Naive B cell (primary cell): ENCODE results near the gene C11orf65. TPM values are rescaled to one million over a fixed set of nuclear protein-coding genes. Genes with fewer than 3 reads are reported as not detected.

ENCODE experiments used
- ATAC-seq, 2 donors: fragments of 150-1000 bp; cut with Tn5 transposase; 2 replicates each; pipeline ENCODE4 v1.10.0; 2021; ENCODE audit warnings: low read depth in 2 of 2, mild to moderate bottlenecking in 2 of 2, moderate library complexity in 2 of 2
- DNase-seq: peaks from one replicate; pipeline ENCODE4 v3.0.0; 2022
- H3K27ac Mint-ChIP-seq, 6 donors: one replicate each; pipeline ENCODE4 v1.8.0; 2020 to 2022; ENCODE audit warnings: mild to moderate bottlenecking in 6 of 6, mixed read lengths in 6 of 6, moderate library complexity in 5 of 6, inconsistent platforms in 2 of 6
- H3K27me3 Mint-ChIP-seq, 3 donors: one replicate each; pipeline ENCODE4 v1.8.0; 2021 to 2022; ENCODE audit warnings: mixed read lengths in 3 of 3, mild to moderate bottlenecking in 1 of 3
- H3K36me3 Mint-ChIP-seq, 2 donors: one replicate each; pipeline ENCODE4 v1.8.0; 2020 to 2022; ENCODE audit warnings: mixed read lengths in 2 of 2, inconsistent platforms in 1 of 2, mild to moderate bottlenecking in 1 of 2
- H3K4me1 Mint-ChIP-seq, 3 donors: one replicate each; pipeline ENCODE4 v1.8.0; 2020 to 2022; ENCODE audit warnings: mixed read lengths in 3 of 3, inconsistent platforms in 1 of 3, mild to moderate bottlenecking in 1 of 3, moderate library complexity in 1 of 3
- H3K4me3 Mint-ChIP-seq, 8 donors: one replicate each; pipeline ENCODE4 v1.8.0; 2020 to 2022; ENCODE audit warnings: mild to moderate bottlenecking in 8 of 8, mixed read lengths in 8 of 8, moderate library complexity in 8 of 8, inconsistent platforms in 2 of 8
- H3K9me3 Mint-ChIP-seq, 7 donors: one replicate each; pipeline ENCODE4 v1.8.0; 2020 to 2022; ENCODE audit warnings: mixed read lengths in 7 of 7, mild to moderate bottlenecking in 5 of 7, inconsistent platforms in 2 of 7, moderate library complexity in 1 of 7
- polyA plus RNA-seq, 6 donors: library from polyadenylated mRNA; unstranded; fragments of 300-500 nt; fragmentation: Illumina TruSeq; gene quantifications; one replicate each; pipeline ENCODE4 v1.2.3, GENCODE V29; 2021; ENCODE audit warnings: low read depth in 6 of 6

Gene C11orf65
- 1 to 10 TPM in 4 of 6 donors, under 1 TPM in 1, not detected in 1; 0.48 to 2.4 (median 1.8) TPM for polyA plus RNA-seq

- Mint-ChIP-seq H3K4me1 (peaks cover 8 to 25% (median 11%) of the 10 kb centered on the region in 3 donors), H3K4me3 (peak within 1 kb of the TSS; percentile 92 to 100 (median 98)), H3K27ac (peak within 1 kb of the TSS; percentile 99 to 100 (median 100)), H3K27me3 (no peaks in the 10 kb centered on the region), H3K36me3 (peaks cover 0 to 4% of the 10 kb centered on the region in 2 donors), H3K9me3 (no peaks in the 10 kb centered on the region)
- DNase-seq = peak; percentile 95
- peak; percentile 92 to 94 for ATAC-seq
Measured at GRCh38 chr11:108467091-108467823, at the start of gene C11orf65. TSS of gene C11orf65 (minus strand) at chr11:108467529. CDS start at chr11:108461559, 5,970 bp downstream.

GRCh38 chr11:108516125-108516524 lies 48.8 kb upstream of the C11orf65 start:
- DNase-seq (no peak), ATAC-seq (no peak)
- H3K36me3 Mint-ChIP-seq = peaks cover 0 to 3% of the 10 kb centered on the region in 2 donors
- H3K4me1 Mint-ChIP-seq = no peaks in the 10 kb centered on the region
- H3K27me3 Mint-ChIP-seq = peaks cover 0 to 16% (median 7%) of the 10 kb centered on the region in 3 donors
- no peak overlapping the region for H3K27ac Mint-ChIP-seq
- no peak overlapping the region for H3K4me3 Mint-ChIP-seq
- no peaks in the 10 kb centered on the region for H3K9me3 Mint-ChIP-seq

GRCh38 chr11:108512708-108513107 lies 45.4 kb upstream of the C11orf65 start:
- no peak overlapping the region for H3K4me3 Mint-ChIP-seq
- no peak for ATAC-seq
- peaks cover 0 to 22% (median 7%) of the 10 kb centered on the region in 3 donors for H3K27me3 Mint-ChIP-seq

GRCh38 chr11:108511851-108512474 lies 44.6 kb upstream of the C11orf65 start:
- Mint-ChIP-seq H3K27me3 (peaks cover 0 to 22% (median 7%) of the 10 kb centered on the region in 3 donors), H3K4me3 (no peak overlapping the region), H3K27ac (no peak overlapping the region), H3K4me1 (no peaks in the 10 kb centered on the region), H3K36me3 (peaks cover 0 to 3% of the 10 kb centered on the region in 2 donors), H3K9me3 (no peaks in the 10 kb centered on the region)
- ATAC-seq (no peak), DNase-seq (no peak)

More at GRCh38 chr11:108512708-108513107, 45.4 kb upstream of the C11orf65 start:
- no peak for DNase-seq
- H3K9me3 Mint-ChIP-seq = no peaks in the 10 kb centered on the region
- H3K27ac Mint-ChIP-seq = no peak overlapping the region
- H3K36me3 Mint-ChIP-seq = peaks cover 0 to 3% of the 10 kb centered on the region in 2 donors
- no peaks in the 10 kb centered on the region for H3K4me1 Mint-ChIP-seq

- DNase-seq (no peak), ATAC-seq (no peak)
- no peaks in the 10 kb centered on the region for H3K9me3 Mint-ChIP-seq
- no peaks in the 10 kb centered on the region for H3K4me1 Mint-ChIP-seq
- H3K4me3 Mint-ChIP-seq = no peak overlapping the region
- no peaks in the 10 kb centered on the region for H3K36me3 Mint-ChIP-seq
- H3K27ac Mint-ChIP-seq = no peak overlapping the region
- H3K27me3 Mint-ChIP-seq = peaks cover 0 to 22% (median 7%) of the 10 kb centered on the region in 3 donors
Measured at GRCh38 chr11:108508653-108509593, 41.6 kb upstream of the C11orf65 start.

GRCh38 chr11:108501396-108501795 lies 34.1 kb upstream of the C11orf65 start:
- H3K36me3 Mint-ChIP-seq = no peaks in the 10 kb centered on the region
- peak overlapping the region in 1 of 6 donors; percentile 44 for H3K27ac Mint-ChIP-seq
- ATAC-seq = no peak
- no peak for DNase-seq
- H3K4me1 Mint-ChIP-seq = peaks cover 11 to 20% (median 13%) of the 10 kb centered on the region in 3 donors
- peak overlapping the region in 1 of 8 donors; percentile 84 for H3K4me3 Mint-ChIP-seq
- no peaks in the 10 kb centered on the region for H3K27me3 Mint-ChIP-seq
- no peaks in the 10 kb centered on the region for H3K9me3 Mint-ChIP-seq

- ATAC-seq = no peak
Measured at GRCh38 chr11:108500721-108501120, 33.4 kb upstream of the C11orf65 start.

GRCh38 chr11:108500169-108500568 lies 32.8 kb upstream of the C11orf65 start:
- no peaks in the 10 kb centered on the region for H3K27me3 Mint-ChIP-seq
- H3K36me3 Mint-ChIP-seq = no peaks in the 10 kb centered on the region
- peak overlapping the region in 5 of 8 donors; percentile 20 to 84 (median 67) for H3K4me3 Mint-ChIP-seq
- peaks cover 13 to 21% (median 14%) of the 10 kb centered on the region in 3 donors for H3K4me1 Mint-ChIP-seq
- no peak overlapping the region for H3K27ac Mint-ChIP-seq
- ATAC-seq (no peak), DNase-seq (no peak)
- H3K9me3 Mint-ChIP-seq = no peaks in the 10 kb centered on the region

More at GRCh38 chr11:108500721-108501120, 33.4 kb upstream of the C11orf65 start:
- peaks cover 13 to 21% (median 14%) of the 10 kb centered on the region in 3 donors for H3K4me1 Mint-ChIP-seq
- no peak for DNase-seq
- no peaks in the 10 kb centered on the region for H3K36me3 Mint-ChIP-seq
- peak overlapping the region in 1 of 8 donors; percentile 84 for H3K4me3 Mint-ChIP-seq
- H3K27me3 Mint-ChIP-seq = no peaks in the 10 kb centered on the region
- H3K27ac Mint-ChIP-seq = no peak overlapping the region
- no peaks in the 10 kb centered on the region for H3K9me3 Mint-ChIP-seq

- ATAC-seq = no peak
Measured at GRCh38 chr11:108498816-108499408, 31.6 kb upstream of the C11orf65 start.

GRCh38 chr11:108498046-108498815 lies 30.9 kb upstream of the C11orf65 start, which contains the start of gene POGLUT3:
TSS of gene POGLUT3 (minus strand) at chr11:108498384. CDS start at chr11:108498366, 18 bp downstream.
- peaks cover 13 to 21% (median 14%) of the 10 kb centered on the region in 3 donors for H3K4me1 Mint-ChIP-seq
- peak; percentile 46 to 56 for ATAC-seq
- peak; percentile 47 for DNase-seq

More at GRCh38 chr11:108498816-108499408, 31.6 kb upstream of the C11orf65 start:
- H3K36me3 Mint-ChIP-seq = no peaks in the 10 kb centered on the region
- no peaks in the 10 kb centered on the region for H3K27me3 Mint-ChIP-seq
- DNase-seq = no peak
- H3K9me3 Mint-ChIP-seq = no peaks in the 10 kb centered on the region
- H3K4me3 Mint-ChIP-seq = peak overlapping the region; percentile 76 to 95 (median 91)
- H3K4me1 Mint-ChIP-seq = peaks cover 13 to 21% (median 14%) of the 10 kb centered on the region in 3 donors
- peak overlapping the region in 4 of 6 donors; percentile 63 to 77 (median 73) for H3K27ac Mint-ChIP-seq

GRCh38 chr11:108497317-108498045 lies 30.2 kb upstream of the C11orf65 start:
- no peaks in the 10 kb centered on the region for H3K9me3 Mint-ChIP-seq
- ATAC-seq (peak; percentile 75 to 76), DNase-seq (peak; percentile 57)
- no peaks in the 10 kb centered on the region for H3K36me3 Mint-ChIP-seq
- no peaks in the 10 kb centered on the region for H3K27me3 Mint-ChIP-seq
- peak overlapping the region; percentile 95 to 100 (median 99) for H3K4me3 Mint-ChIP-seq
- peak overlapping the region; percentile 89 to 99 (median 97) for H3K27ac Mint-ChIP-seq
- H3K4me1 Mint-ChIP-seq = peaks cover 13 to 21% (median 14%) of the 10 kb centered on the region in 3 donors

More at GRCh38 chr11:108498046-108498815, 30.9 kb upstream of the C11orf65 start, which contains the start of gene POGLUT3:
- no peaks in the 10 kb centered on the region for H3K36me3 Mint-ChIP-seq
- H3K27ac Mint-ChIP-seq = peak within 1 kb of the TSS; percentile 89 to 99 (median 97)
- no peaks in the 10 kb centered on the region for H3K27me3 Mint-ChIP-seq
- H3K4me3 Mint-ChIP-seq = peak within 1 kb of the TSS; percentile 95 to 100 (median 99)
- no peaks in the 10 kb centered on the region for H3K9me3 Mint-ChIP-seq
